Erythroblast (primary cell): ENCODE data around the gene KRTAP3-1.

ENCODE experiments used
- GATA1 ChIP-seq: IDR thresholded peaks from 2 replicates; pipeline ENCODE4 v1.6.1; 2011; ENCODE audit warnings: low read depth, mild to moderate bottlenecking, control low read depth, low read length, moderate library complexity
- POLR2A ChIP-seq: IDR thresholded peaks from 2 replicates; pipeline ENCODE4 v1.6.1; 2011; ENCODE audit warnings: mild to moderate bottlenecking, low read length

GRCh38 chr17:41019415-41019814 is 10.5 kb upstream of the KRTAP3-1 start:
- TF ChIP-seq POLR2A = no peak
- TF ChIP-seq GATA1 = no peak
